ENCODE results near the gene PDCD11.

GRCh38 chr10:103440416-103440815, 44.0 kb downstream of the PDCD11 start:
- TF ChIP-seq CTCF (IDR thresholded peaks at IDR 0.05; ENCODE audit: insufficient read depth, low read length) (no peak), POLR2AphosphoS5 (IDR thresholded peaks at IDR 0.05; ENCODE audit: low read depth) (no peak), GABPA (IDR thresholded peaks at IDR 0.05; ENCODE audit: low read depth) (no peak)
- TF ChIP-seq, protein P1, sequence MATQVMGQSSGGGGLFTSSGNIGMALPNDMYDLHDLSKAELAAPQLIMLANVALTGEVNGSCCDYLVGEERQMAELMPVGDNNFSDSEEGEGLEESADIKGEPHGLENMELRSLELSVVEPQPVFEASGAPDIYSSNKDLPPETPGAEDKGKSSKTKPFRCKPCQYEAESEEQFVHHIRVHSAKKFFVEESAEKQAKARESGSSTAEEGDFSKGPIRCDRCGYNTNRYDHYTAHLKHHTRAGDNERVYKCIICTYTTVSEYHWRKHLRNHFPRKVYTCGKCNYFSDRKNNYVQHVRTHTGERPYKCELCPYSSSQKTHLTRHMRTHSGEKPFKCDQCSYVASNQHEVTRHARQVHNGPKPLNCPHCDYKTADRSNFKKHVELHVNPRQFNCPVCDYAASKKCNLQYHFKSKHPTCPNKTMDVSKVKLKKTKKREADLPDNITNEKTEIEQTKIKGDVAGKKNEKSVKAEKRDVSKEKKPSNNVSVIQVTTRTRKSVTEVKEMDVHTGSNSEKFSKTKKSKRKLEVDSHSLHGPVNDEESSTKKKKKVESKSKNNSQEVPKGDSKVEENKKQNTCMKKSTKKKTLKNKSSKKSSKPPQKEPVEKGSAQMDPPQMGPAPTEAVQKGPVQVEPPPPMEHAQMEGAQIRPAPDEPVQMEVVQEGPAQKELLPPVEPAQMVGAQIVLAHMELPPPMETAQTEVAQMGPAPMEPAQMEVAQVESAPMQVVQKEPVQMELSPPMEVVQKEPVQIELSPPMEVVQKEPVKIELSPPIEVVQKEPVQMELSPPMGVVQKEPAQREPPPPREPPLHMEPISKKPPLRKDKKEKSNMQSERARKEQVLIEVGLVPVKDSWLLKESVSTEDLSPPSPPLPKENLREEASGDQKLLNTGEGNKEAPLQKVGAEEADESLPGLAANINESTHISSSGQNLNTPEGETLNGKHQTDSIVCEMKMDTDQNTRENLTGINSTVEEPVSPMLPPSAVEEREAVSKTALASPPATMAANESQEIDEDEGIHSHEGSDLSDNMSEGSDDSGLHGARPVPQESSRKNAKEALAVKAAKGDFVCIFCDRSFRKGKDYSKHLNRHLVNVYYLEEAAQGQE (IDR thresholded peaks at IDR 0.05; ENCODE audit: insufficient replicate concordance, low read depth): no peak

All from HL-60 (cell line).